AG04450 (cell line): Measurements from ENCODE around the gene ADAD2. TPM values are rescaled to one million over a fixed set of nuclear protein-coding genes. Genes with fewer than 3 reads are reported as not detected.

Source experiments
- CTCF ChIA-PET: fragments of 300-600, 350-600 bp; formaldehyde crosslinking; extraction: SDS; loops from one replicate; lab custom pipeline; 2022; ENCODE audit warnings: antibody characterized with exemption, inconsistent platforms; lab: Charles Lee
- POLR2A ChIA-PET: fragments of 350-600 bp; formaldehyde crosslinking; extraction: SDS; loops from one replicate; lab custom pipeline; 2021; ENCODE audit warnings: antibody characterized with exemption, inconsistent platforms; lab: Yijun Ruan, JAX
- DNase-seq: peaks from one replicate; pipeline ENCODE4 v3.0.0-alpha.2; 2011; ENCODE audit warnings: low read depth, low spot score
- H3K27ac ChIP-seq: one replicate; pipeline ENCODE4 v1.5.1; 2012; ENCODE audit warnings: low read depth, low read length, control low read depth
- H3K27me3 ChIP-seq: one replicate; pipeline ENCODE4 v1.6.0; 2012; ENCODE audit warnings: low read length; ENCODE audit not compliant: control insufficient read depth, insufficient read depth
- H3K4me3 ChIP-seq: 2 replicates; pipeline ENCODE4 v1.5.1; 2011; ENCODE audit warnings: mild to moderate bottlenecking, low read depth, low read length, control low read depth
- H3K9me3 ChIP-seq: 2 replicates; pipeline ENCODE4 v1.5.1; 2012; ENCODE audit warnings: low read length; ENCODE audit not compliant: control insufficient read depth, insufficient read depth
- polyA plus RNA-seq: library from polyadenylated mRNA; depleted of rRNA; stranded (reverse); fragments of >200 nt; gene quantifications from 2 replicates; pipeline ENCODE4 v1.2.3, GENCODE V29; 2011
- TF ChIP-seq, protein P1 (sequence below): IDR thresholded peaks from 2 replicates; pipeline ENCODE4 v1.5.1; 2011; ENCODE audit warnings: low read depth, low read length, control low read depth, inconsistent platforms

Gene ADAD2
- polyA plus RNA-seq, 1 experiment = not detected

DNA sequence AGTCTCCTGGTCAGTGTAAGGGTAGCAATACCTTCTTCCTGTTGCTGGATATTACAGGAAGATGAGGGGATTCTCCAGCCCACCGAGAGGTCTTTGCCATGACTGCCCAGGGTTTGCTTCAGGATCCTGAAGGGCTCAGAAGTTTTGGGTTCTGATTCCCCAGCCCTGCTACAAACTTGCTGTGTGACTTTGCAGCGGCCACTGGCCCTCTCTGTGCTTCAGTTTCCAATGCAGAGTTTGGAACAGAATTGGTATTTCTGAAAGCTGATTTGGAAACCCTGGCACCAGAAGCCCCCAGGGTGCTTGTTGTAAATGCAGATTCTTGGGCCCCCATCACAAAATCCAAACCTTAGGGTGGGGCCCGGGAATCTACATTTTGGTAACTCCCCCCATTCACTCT lies 34.2 kb downstream of the ADAD2 start:
- ChIA-PET POLR2A (no interaction called here), CTCF (interaction anchor here (1.3 kb wide), 1 partner anchor 38 kb away, joined by 4 read pairs; no protein-coding TSS in a partner anchor)
- TF ChIP-seq, protein P1, sequence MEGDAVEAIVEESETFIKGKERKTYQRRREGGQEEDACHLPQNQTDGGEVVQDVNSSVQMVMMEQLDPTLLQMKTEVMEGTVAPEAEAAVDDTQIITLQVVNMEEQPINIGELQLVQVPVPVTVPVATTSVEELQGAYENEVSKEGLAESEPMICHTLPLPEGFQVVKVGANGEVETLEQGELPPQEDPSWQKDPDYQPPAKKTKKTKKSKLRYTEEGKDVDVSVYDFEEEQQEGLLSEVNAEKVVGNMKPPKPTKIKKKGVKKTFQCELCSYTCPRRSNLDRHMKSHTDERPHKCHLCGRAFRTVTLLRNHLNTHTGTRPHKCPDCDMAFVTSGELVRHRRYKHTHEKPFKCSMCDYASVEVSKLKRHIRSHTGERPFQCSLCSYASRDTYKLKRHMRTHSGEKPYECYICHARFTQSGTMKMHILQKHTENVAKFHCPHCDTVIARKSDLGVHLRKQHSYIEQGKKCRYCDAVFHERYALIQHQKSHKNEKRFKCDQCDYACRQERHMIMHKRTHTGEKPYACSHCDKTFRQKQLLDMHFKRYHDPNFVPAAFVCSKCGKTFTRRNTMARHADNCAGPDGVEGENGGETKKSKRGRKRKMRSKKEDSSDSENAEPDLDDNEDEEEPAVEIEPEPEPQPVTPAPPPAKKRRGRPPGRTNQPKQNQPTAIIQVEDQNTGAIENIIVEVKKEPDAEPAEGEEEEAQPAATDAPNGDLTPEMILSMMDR = no peak
- Histone ChIP-seq H3K27ac (no peak overlapping the region), H3K27me3 (peaks cover 4% of the 10 kb centered on the region), H3K4me3 (no peak overlapping the region), H3K9me3 (no peaks in the 10 kb centered on the region; the same call in 1 of the 2 replicates)
- DNase-seq = no peak

DNA sequence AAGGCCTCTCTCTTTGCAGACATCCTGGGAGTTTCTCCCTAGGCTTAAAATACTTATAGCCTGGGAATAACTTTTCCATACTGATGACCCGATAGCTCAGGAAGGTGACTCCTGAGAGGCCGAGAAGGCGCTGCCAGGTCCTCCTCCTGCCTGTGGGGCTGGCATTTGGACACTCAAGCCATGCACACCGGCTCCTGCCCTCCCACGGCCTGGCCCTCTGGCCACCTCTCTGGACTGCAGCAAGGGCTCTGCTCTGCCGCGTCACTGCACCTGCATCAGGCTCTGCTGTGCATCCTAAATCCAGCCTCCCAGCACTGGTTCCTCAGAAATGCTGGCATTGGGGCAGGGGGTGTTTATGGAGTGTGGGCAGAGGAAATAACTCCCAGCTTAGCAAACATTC lies 34.6 kb downstream of the ADAD2 start:
- H3K27ac ChIP-seq = no peak overlapping the region
- H3K9me3 ChIP-seq = no peaks in the 10 kb centered on the region; the same call in 1 of the 2 replicates
- peaks cover 4% of the 10 kb centered on the region for H3K27me3 ChIP-seq
- no peak for DNase-seq
- no peak overlapping the region for H3K4me3 ChIP-seq
- TF ChIP-seq, protein P1 = no peak
- ChIA-PET CTCF (interaction anchor here (0.5 to 1.3 kb wide), 2 partner anchors 38 to 140 kb away, joined by 4 to 6 read pairs; no protein-coding TSS in a partner anchor), POLR2A (no interaction called here)

DNA sequence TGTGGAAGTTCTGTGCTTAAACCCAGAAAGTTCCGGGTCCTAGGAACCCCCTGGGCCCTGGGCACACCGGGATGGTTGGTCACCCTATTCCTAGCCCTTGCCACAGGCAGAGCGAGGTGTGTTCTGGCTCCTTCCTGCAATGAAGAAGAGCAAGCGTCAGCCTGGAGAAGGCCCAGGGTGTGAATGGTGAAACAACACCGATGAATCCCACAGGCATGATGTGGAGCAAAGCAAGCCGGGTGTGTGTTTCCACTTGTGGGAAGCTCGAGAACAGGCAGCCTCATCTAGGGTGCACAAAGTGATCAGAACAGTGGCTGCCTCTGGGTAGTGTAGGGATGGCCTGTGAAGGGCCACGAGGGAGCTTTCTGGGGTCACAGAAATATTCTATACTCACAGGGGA lies 35.1 kb downstream of the ADAD2 start:
- Histone ChIP-seq H3K27me3 (peaks cover 4% of the 10 kb centered on the region), H3K4me3 (no peak overlapping the region), H3K9me3 (no peaks in the 10 kb centered on the region; the same call in 1 of the 2 replicates), H3K27ac (no peak overlapping the region)
- no peak for DNase-seq
- TF ChIP-seq, protein P1 = no peak
- POLR2A ChIA-PET = no interaction called here
- CTCF ChIA-PET = interaction anchor here (0.5 to 1.7 kb wide), 3 partner anchors 39 to 258 kb away, joined by 3 to 6 read pairs (median 4); no protein-coding TSS in a partner anchor

DNA sequence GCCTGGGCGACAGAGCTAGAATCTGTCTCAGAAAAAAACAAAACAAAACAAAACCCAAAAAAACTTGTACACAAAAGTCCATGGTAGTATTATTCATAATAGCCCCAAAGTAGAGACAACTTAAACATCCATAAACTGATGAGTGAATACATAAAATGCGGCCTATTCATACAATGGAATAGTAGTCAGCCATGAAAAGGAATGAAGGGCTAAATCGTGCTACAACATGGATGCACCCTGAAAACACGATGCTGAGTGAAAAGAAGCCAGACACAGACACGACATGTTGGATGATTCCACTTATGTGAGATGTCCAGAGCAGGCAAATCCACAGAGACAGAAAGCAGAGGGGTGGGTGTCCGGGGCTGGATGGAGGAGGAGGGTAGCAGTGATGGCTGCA lies 36.6 kb downstream of the ADAD2 start:
- no peak overlapping the region for H3K4me3 ChIP-seq
- H3K9me3 ChIP-seq = no peaks in the 10 kb centered on the region; the same call in 1 of the 2 replicates
- DNase-seq = no peak
- POLR2A ChIA-PET = interaction anchor here (0.6 kb wide), 1 partner anchor 33 kb away, joined by 4 read pairs; no protein-coding TSS in a partner anchor
- no peak overlapping the region for H3K27ac ChIP-seq
- peaks cover 4% of the 10 kb centered on the region for H3K27me3 ChIP-seq
- CTCF ChIA-PET = interaction anchor here (1.0 to 2.8 kb wide), 4 partner anchors 40 to 257 kb away, joined by 3 to 13 read pairs (median 3); partner anchors contain the start of gene TAF1C
- TF ChIP-seq, protein P1 = no peak

DNA sequence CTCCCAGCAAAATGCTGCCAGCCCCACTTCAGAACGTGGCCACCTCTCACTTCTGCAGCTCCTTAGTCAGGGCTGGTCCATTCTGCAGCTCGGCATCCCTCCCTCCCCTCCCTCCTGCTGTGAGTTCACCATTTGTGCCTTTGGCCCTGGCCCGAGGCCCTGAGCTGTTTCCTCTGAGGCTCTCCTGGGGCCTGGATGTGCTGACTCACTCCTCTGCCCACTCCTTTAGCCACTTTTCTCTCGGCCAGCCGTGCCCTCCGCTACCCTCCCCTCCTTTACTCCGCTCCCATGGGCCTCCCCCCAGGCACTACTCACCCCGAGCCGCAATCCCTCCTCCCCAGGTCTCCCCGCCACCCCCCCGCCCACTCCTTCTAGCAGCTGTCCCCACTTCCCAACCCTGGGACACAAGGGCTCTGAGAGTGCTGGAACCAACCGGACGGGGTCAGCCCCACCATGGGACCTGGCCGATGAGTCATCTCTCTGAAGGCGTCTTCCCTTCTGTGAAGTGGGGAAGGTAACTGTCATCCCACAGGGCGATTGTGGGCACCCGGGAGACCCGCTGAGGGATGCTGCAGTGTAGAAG lies 37.4 kb downstream of the ADAD2 start:
- peaks cover 2% of the 10 kb centered on the region for H3K27me3 ChIP-seq
- peak; percentile 66 for DNase-seq
- H3K27ac ChIP-seq = peak overlapping the region; percentile 47
- no peak overlapping the region for H3K4me3 ChIP-seq
- POLR2A ChIA-PET = interaction anchor here (0.6 kb wide), 1 partner anchor 32 kb away, joined by 4 read pairs; no protein-coding TSS in a partner anchor
- CTCF ChIA-PET = interaction anchor here (0.6 to 2.8 kb wide), 4 partner anchors 41 to 742 kb away, joined by 3 to 13 read pairs (median 4); partner anchors contain the start of gene TAF1C
- H3K9me3 ChIP-seq = no peaks in the 10 kb centered on the region; the same call in 1 of the 2 replicates
- TF ChIP-seq, protein P1 = no peak
